GM23338 (cell line): ENCODE data around the gene GPATCH1. TPM values are rescaled to one million over a fixed set of nuclear protein-coding genes. Genes with fewer than 3 reads are reported as not detected.

ENCODE experiments used
- ATAC-seq: fragments of 200-7000 bp; cut with Tn5 transposase; 3 replicates; pipeline ENCODE4 v1.9.1; 2020
- DNase-seq: peaks from one replicate; pipeline ENCODE4 v3.0.0-alpha.2; 2015; ENCODE audit warnings: low spot score
- H2AFZ ChIP-seq: fragments of 200-600 bp; sonication (generic); 2 replicates; pipeline ENCODE4 v1.8.0; 2016; ENCODE audit warnings: antibody characterized with exemption, mild to moderate bottlenecking, moderate library complexity
- H3F3A ChIP-seq: fragments of 200-600 bp; sonication (generic); replicated peaks from 2 replicates; pipeline ENCODE4 v1.8.0; 2017; ENCODE audit warnings: antibody characterized with exemption, mixed run types, low read depth
- H3K27ac ChIP-seq: fragments of 200-600 bp; sonication (generic); 2 replicates; pipeline ENCODE4 v1.6.1; 2016; ENCODE audit warnings: low read depth
- H3K27me3 ChIP-seq: fragments of 200-600 bp; sonication (generic); 2 replicates; pipeline ENCODE4 v1.8.0; 2016; ENCODE audit warnings: mild to moderate bottlenecking, mixed run types, moderate library complexity; ENCODE audit not compliant: insufficient read depth
- H3K36me3 ChIP-seq: fragments of 200-600 bp; sonication (generic); 2 replicates; pipeline ENCODE4 v1.8.0; 2016; ENCODE audit warnings: mild to moderate bottlenecking; ENCODE audit not compliant: insufficient read depth
- H3K4me1 ChIP-seq: fragments of 200-600 bp; sonication (generic); 2 replicates; pipeline ENCODE4 v1.8.0; 2016; ENCODE audit warnings: mild to moderate bottlenecking, moderate library complexity; ENCODE audit not compliant: insufficient read depth
- H3K4me2 ChIP-seq: fragments of 200-600 bp; sonication (generic); 2 replicates; pipeline ENCODE4 v1.7.1; 2017; ENCODE audit warnings: mixed run types
- H3K4me3 ChIP-seq: fragments of 200-600 bp; sonication (generic); 2 replicates; pipeline ENCODE4 v1.6.1; 2016; ENCODE audit warnings: mixed run types
- H3K79me2 ChIP-seq: fragments of 200-600 bp; sonication (generic); replicated peaks from 2 replicates; pipeline ENCODE4 v1.8.0; 2017; ENCODE audit warnings: mild to moderate bottlenecking; ENCODE audit not compliant: insufficient read depth
- H3K9me2 ChIP-seq: fragments of 200-600 bp; sonication (generic); 2 replicates; pipeline ENCODE4 v1.8.0; 2017; ENCODE audit not compliant: insufficient read depth
- H4K20me1 ChIP-seq: fragments of 200-600 bp; sonication (generic); replicated peaks from 2 replicates; pipeline ENCODE4 v1.8.0; 2017; ENCODE audit warnings: mild to moderate bottlenecking; ENCODE audit not compliant: insufficient read depth
- H3K27ac Mint-ChIP-seq: 2 replicates; pipeline ENCODE4 v1.8.0; 2020; ENCODE audit warnings: inconsistent platforms, mild to moderate bottlenecking, moderate library complexity, mixed read lengths
- H3K27me3 Mint-ChIP-seq: 3 replicates; pipeline ENCODE4 v1.8.0; 2022; ENCODE audit warnings: low read depth, mild to moderate bottlenecking, moderate library complexity, mixed read lengths, inconsistent platforms; ENCODE audit not compliant: insufficient read depth, poor library complexity
- H3K36me3 Mint-ChIP-seq: 3 replicates; pipeline ENCODE4 v1.8.0; 2021; ENCODE audit warnings: low read depth, mild to moderate bottlenecking, inconsistent platforms, moderate library complexity, mixed read lengths
- H3K4me1 Mint-ChIP-seq: 3 replicates; pipeline ENCODE4 v1.8.0; 2020; ENCODE audit warnings: mild to moderate bottlenecking, inconsistent platforms, mixed read lengths
- H3K4me3 Mint-ChIP-seq: 3 replicates; pipeline ENCODE4 v1.8.0; 2021; ENCODE audit warnings: moderate library complexity, mild to moderate bottlenecking, inconsistent platforms, mixed read lengths
- H3K9me3 Mint-ChIP-seq: 3 replicates; pipeline ENCODE4 v1.8.0; 2020; ENCODE audit warnings: moderate library complexity, mild to moderate bottlenecking, inconsistent platforms, mixed read lengths
- EZH2 ChIP-seq: fragments of 200-600 bp; sonication (generic); IDR thresholded peaks from one replicate; pipeline ENCODE4 v1.8.0; 2017; ENCODE audit warnings: antibody characterized with exemption, mild to moderate bottlenecking, low read depth; ENCODE audit not compliant: unreplicated experiment
- EZH2phosphoT487 ChIP-seq: fragments of 200-600 bp; sonication (generic); IDR thresholded peaks from one replicate; pipeline ENCODE4 v1.8.1; 2018; ENCODE audit warnings: antibody characterized with exemption; ENCODE audit not compliant: unreplicated experiment
- JUNB ChIP-seq: IDR thresholded peaks from one replicate; pipeline ENCODE4 v1.6.1; 2016; ENCODE audit warnings: antibody characterized with exemption; ENCODE audit not compliant: unreplicated experiment
- NANOG ChIP-seq: IDR thresholded peaks from 2 replicates; pipeline ENCODE4 v1.6.1; 2016; ENCODE audit warnings: antibody characterized with exemption, borderline replicate concordance
- POLR2AphosphoS5 ChIP-seq: IDR thresholded peaks from 2 replicates; pipeline ENCODE4 v1.6.1; 2016; ENCODE audit warnings: antibody characterized with exemption, low read depth
- ZNF114 ChIP-seq: fragments of 250-450 bp; sonication (Bioruptor Pico); IDR thresholded peaks from 2 replicates; pipeline ENCODE4 v1.5.0; 2020; ENCODE audit warnings: mild to moderate bottlenecking, moderate library complexity
- ZNF331 ChIP-seq: fragments of 250-450 bp; sonication (Bioruptor Pico); IDR thresholded peaks from 2 replicates; pipeline ENCODE4 v1.5.0; 2020; ENCODE audit warnings: low read depth, mild to moderate bottlenecking, moderate library complexity
- polyA plus RNA-seq: library from polyadenylated mRNA; unstranded; fragments of >200 nt; fragmentation: Nextera tagmentation; extraction: Ambion mirVana; gene quantifications from 2 replicates; pipeline ENCODE4 v1.2.1, GENCODE V29; 2016
- total RNA-seq: library from RNA; depleted of rRNA; stranded (reverse); fragments of >200 nt; shearing (Covaris generic); gene quantifications from 2 replicates; pipeline ENCODE4 v1.2.3, GENCODE V29; 2014
- TF ChIP-seq, protein P1 (sequence below), 2 experiments: fragments of 200-600 bp in 1 of 2; sonication (generic) in 1 of 2; conservative IDR thresholded peaks; 2 replicates each; pipeline versions ENCODE4 v1.5.1 to v1.6.1; 2016 to 2017; ENCODE audit warnings: antibody characterized with exemption in 2 of 2, low read depth in 2 of 2, mild to moderate bottlenecking in 2 of 2, moderate library complexity in 1 of 2
- TF ChIP-seq, protein P2 (sequence below): IDR thresholded peaks from 2 replicates; pipeline ENCODE4 v1.6.1; 2016; ENCODE audit warnings: antibody characterized with exemption
- TF ChIP-seq, protein P3 (sequence below): fragments of 250-450 bp; sonication (Bioruptor Pico); IDR thresholded peaks from 2 replicates; pipeline ENCODE4 v1.5.0; 2020; ENCODE audit warnings: mild to moderate bottlenecking, moderate library complexity

The GPATCH1 gene
- total and polyA plus RNA-seq, 2 experiments from 2014 or later, result 12.0 to 13.6 TPM

DNA sequence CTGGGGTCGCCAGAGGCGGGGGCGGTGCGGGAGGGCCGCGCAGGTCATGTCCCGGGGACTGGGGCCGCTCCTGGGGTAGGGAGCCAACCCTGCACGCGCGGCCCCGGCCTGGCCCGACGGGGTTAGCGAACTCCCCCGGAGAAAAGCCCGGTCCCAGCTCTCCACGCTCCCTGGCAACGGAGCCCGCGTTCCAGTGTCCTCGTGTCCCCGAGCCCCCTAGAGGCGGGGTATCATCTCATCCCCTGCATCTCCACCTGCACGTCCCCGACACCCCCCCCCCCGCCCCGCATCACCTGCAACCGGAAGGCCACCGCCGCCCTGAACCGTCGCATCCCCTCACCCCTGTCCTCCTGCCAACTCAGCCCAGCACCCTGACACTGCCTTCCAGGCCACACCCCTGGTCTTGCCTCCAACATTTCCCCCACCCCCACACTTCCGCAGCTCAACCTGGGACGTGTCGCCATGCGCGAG is 53.6 kb downstream of the GPATCH1 start:
- no peaks in the 10 kb centered on the region for H3F3A ChIP-seq
- H3K4me3 ChIP-seq, result peak overlapping the region; percentile 44; the same call in 1 of the 2 replicates
- H3K9me3 Mint-ChIP-seq, result no peaks in the 10 kb centered on the region; the same call in 2 of the 3 replicates
- peak overlapping the region; percentile 33; the same call in 2 of the 3 replicates for H3K4me3 Mint-ChIP-seq
- H3K27ac Mint-ChIP-seq, result no peak overlapping the region
- H3K9me2 ChIP-seq, result no peaks in the 10 kb centered on the region
- H3K4me2 ChIP-seq, result peak overlapping the region; percentile 51; the same call in 1 of the 2 replicates
- no peak overlapping the region for H3K27ac ChIP-seq
- 0 out of 2 replicates have a peak overlapping the region, but pooled peaks have one; percentile 47 for H2AFZ ChIP-seq
- DNase-seq (peak; percentile 71), ATAC-seq (peak; percentile 51)
- no peak for TF ChIP-seq EZH2
- TF ChIP-seq, protein P1, sequence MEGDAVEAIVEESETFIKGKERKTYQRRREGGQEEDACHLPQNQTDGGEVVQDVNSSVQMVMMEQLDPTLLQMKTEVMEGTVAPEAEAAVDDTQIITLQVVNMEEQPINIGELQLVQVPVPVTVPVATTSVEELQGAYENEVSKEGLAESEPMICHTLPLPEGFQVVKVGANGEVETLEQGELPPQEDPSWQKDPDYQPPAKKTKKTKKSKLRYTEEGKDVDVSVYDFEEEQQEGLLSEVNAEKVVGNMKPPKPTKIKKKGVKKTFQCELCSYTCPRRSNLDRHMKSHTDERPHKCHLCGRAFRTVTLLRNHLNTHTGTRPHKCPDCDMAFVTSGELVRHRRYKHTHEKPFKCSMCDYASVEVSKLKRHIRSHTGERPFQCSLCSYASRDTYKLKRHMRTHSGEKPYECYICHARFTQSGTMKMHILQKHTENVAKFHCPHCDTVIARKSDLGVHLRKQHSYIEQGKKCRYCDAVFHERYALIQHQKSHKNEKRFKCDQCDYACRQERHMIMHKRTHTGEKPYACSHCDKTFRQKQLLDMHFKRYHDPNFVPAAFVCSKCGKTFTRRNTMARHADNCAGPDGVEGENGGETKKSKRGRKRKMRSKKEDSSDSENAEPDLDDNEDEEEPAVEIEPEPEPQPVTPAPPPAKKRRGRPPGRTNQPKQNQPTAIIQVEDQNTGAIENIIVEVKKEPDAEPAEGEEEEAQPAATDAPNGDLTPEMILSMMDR (conservative IDR thresholded peaks at IDR 0.05; ENCODE audit: low read depth in 2 of 2), result peak in 1 of 2 experiments; percentile 26; a peak in 2 of 4 replicates
- H3K36me3 Mint-ChIP-seq, result peaks cover 5% of the 10 kb centered on the region
- H3K79me2 ChIP-seq, result no peaks in the 10 kb centered on the region
- H3K4me1 ChIP-seq, result peaks cover 5% of the 10 kb centered on the region
- no peaks in the 10 kb centered on the region for H3K27me3 ChIP-seq
- H3K36me3 ChIP-seq, result no peaks in the 10 kb centered on the region
- H4K20me1 ChIP-seq, result no peaks in the 10 kb centered on the region
- H3K27me3 Mint-ChIP-seq, result peaks cover 6% of the 10 kb centered on the region
- peaks cover 14% of the 10 kb centered on the region for H3K4me1 Mint-ChIP-seq

DNA sequence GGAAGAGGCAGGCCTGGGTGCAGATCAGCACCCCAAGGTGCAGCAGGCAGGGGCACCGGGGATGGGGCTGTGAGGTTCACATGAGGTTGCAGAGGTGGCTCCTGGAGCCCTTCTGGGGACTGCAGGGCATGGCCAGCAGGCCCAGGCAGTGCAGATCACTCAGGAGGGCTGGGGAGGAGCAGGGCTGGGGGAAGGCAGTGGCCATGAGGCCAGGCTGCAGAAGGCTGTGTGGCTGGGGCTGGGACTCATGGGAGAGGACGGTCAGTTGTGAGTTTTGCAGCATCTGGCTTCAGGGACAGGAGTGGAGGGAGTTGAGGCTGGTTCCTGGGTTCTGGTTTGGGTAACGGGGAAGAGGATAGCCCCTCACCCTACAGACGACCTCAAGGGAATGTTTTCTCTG is 58.2 kb downstream of the GPATCH1 start:
- DNase-seq (peak; percentile 17), ATAC-seq (no peak)
- Histone ChIP-seq H3K36me3 (no peaks in the 10 kb centered on the region), H3K27me3 (no peaks in the 10 kb centered on the region), H4K20me1 (no peaks in the 10 kb centered on the region), H3F3A (no peaks in the 10 kb centered on the region), H3K27ac (no peak overlapping the region), H3K79me2 (no peaks in the 10 kb centered on the region), H3K4me2 (no peak overlapping the region), H2AFZ (peak overlapping the region; percentile 81), H3K4me1 (no peaks in the 10 kb centered on the region), H3K9me2 (no peaks in the 10 kb centered on the region), H3K4me3 (no peak overlapping the region)
- H3K9me3 Mint-ChIP-seq, result no peaks in the 10 kb centered on the region
- H3K4me3 Mint-ChIP-seq, result no peak overlapping the region
- peaks cover 11% of the 10 kb centered on the region; the same call in 2 of the 3 replicates for H3K4me1 Mint-ChIP-seq
- no peaks in the 10 kb centered on the region for H3K27me3 Mint-ChIP-seq
- H3K27ac Mint-ChIP-seq, result no peak overlapping the region
- H3K36me3 Mint-ChIP-seq, result no peaks in the 10 kb centered on the region
- TF ChIP-seq ZNF331 (CRISPR knock-in tag), result no peak
- TF ChIP-seq EZH2phosphoT487, result no peak
- TF ChIP-seq, protein P2, sequence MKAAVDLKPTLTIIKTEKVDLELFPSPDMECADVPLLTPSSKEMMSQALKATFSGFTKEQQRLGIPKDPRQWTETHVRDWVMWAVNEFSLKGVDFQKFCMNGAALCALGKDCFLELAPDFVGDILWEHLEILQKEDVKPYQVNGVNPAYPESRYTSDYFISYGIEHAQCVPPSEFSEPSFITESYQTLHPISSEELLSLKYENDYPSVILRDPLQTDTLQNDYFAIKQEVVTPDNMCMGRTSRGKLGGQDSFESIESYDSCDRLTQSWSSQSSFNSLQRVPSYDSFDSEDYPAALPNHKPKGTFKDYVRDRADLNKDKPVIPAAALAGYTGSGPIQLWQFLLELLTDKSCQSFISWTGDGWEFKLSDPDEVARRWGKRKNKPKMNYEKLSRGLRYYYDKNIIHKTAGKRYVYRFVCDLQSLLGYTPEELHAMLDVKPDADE, result no peak
- TF ChIP-seq EZH2, result no peak
- TF ChIP-seq POLR2AphosphoS5, result no peak
- no peak for TF ChIP-seq JUNB
- no peak for TF ChIP-seq NANOG
- no peak for TF ChIP-seq ZNF114
- TF ChIP-seq, protein P3, sequence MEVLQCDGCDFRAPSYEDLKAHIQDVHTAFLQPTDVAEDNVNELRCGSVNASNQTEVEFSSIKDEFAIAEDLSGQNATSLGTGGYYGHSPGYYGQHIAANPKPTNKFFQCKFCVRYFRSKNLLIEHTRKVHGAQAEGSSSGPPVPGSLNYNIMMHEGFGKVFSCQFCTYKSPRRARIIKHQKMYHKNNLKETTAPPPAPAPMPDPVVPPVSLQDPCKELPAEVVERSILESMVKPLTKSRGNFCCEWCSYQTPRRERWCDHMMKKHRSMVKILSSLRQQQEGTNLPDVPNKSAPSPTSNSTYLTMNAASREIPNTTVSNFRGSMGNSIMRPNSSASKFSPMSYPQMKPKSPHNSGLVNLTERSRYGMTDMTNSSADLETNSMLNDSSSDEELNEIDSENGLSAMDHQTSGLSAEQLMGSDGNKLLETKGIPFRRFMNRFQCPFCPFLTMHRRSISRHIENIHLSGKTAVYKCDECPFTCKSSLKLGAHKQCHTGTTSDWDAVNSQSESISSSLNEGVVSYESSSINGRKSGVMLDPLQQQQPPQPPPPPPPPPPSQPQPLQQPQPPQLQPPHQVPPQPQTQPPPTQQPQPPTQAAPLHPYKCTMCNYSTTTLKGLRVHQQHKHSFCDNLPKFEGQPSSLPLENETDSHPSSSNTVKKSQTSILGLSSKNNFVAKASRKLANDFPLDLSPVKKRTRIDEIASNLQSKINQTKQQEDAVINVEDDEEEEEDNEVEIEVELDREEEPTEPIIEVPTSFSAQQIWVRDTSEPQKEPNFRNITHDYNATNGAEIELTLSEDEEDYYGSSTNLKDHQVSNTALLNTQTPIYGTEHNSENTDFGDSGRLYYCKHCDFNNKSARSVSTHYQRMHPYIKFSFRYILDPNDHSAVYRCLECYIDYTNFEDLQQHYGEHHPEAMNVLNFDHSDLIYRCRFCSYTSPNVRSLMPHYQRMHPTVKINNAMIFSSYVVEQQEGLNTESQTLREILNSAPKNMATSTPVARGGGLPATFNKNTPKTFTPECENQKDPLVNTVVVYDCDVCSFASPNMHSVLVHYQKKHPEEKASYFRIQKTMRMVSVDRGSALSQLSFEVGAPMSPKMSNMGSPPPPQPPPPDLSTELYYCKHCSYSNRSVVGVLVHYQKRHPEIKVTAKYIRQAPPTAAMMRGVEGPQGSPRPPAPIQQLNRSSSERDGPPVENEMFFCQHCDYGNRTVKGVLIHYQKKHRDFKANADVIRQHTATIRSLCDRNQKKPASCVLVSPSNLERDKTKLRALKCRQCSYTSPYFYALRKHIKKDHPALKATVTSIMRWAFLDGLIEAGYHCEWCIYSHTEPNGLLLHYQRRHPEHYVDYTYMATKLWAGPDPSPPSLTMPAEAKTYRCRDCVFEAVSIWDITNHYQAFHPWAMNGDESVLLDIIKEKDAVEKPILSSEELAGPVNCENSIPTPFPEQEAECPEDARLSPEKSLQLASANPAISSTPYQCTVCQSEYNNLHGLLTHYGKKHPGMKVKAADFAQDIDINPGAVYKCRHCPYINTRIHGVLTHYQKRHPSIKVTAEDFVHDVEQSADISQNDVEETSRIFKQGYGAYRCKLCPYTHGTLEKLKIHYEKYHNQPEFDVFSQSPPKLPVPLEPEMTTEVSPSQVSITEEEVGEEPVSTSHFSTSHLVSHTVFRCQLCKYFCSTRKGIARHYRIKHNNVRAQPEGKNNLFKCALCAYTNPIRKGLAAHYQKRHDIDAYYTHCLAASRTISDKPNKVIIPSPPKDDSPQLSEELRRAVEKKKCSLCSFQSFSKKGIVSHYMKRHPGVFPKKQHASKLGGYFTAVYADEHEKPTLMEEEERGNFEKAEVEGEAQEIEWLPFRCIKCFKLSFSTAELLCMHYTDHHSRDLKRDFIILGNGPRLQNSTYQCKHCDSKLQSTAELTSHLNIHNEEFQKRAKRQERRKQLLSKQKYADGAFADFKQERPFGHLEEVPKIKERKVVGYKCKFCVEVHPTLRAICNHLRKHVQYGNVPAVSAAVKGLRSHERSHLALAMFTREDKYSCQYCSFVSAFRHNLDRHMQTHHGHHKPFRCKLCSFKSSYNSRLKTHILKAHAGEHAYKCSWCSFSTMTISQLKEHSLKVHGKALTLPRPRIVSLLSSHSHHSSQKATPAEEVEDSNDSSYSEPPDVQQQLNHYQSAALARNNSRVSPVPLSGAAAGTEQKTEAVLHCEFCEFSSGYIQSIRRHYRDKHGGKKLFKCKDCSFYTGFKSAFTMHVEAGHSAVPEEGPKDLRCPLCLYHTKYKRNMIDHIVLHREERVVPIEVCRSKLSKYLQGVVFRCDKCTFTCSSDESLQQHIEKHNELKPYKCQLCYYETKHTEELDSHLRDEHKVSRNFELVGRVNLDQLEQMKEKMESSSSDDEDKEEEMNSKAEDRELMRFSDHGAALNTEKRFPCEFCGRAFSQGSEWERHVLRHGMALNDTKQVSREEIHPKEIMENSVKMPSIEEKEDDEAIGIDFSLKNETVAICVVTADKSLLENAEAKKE (CRISPR knock-in tag), result no peak
